SK-N-SH (cell line): ENCODE data around the gene LRRC45. TPM values are rescaled to one million over a fixed set of nuclear protein-coding genes. Genes with fewer than 3 reads are reported as not detected.
A peak's percentile ranks its signal among the peaks of the same experiment; 100 is the strongest.
"Not testable (repeated sequence)": the region's sequence is repeated elsewhere in the genome, so short reads cannot be mapped to it uniquely, and the experiment has no call there.

Experiments used
- CTCF ChIA-PET: fragments of 300-600, 350-600 bp; formaldehyde crosslinking; extraction: SDS; loops from one replicate; lab custom pipeline; 2021; lab: Yijun Ruan, JAX
- POLR2A ChIA-PET: fragments of 350-600 bp; sonication (Branson Sonifier 250); formaldehyde crosslinking; extraction: SDS; loops from one replicate; lab custom pipeline; 2020; ENCODE audit warnings: antibody characterized with exemption, inconsistent platforms; lab: Yijun Ruan, JAX
- DNase-seq: peaks from one replicate; pipeline ENCODE4 v3.0.0; 2012
- H2AFZ ChIP-seq: fragments of 200-600 bp; sonication (generic); 2 replicates; pipeline ENCODE4 v1.8.1; 2016; ENCODE audit warnings: antibody characterized with exemption, mild to moderate bottlenecking, low read depth
- H3F3A ChIP-seq: fragments of 200-600 bp; sonication (generic); replicated peaks from 2 replicates; pipeline ENCODE3; 2016; ENCODE audit warnings: antibody characterized with exemption, mild to moderate bottlenecking; ENCODE audit not compliant: insufficient read depth
- H3K27ac ChIP-seq, 2 experiments: fragments of 200-500 bp in 1 of 2; fragments of 200-600 bp in 1 of 2; sonication (Bioruptor generic) in 1 of 2; sonication (generic), shearing (Covaris generic) in 1 of 2; 2 replicates each; pipeline versions ENCODE4 v1.5.1 to v1.6.1; 2014 to 2016; ENCODE audit warnings: low read depth in 2 of 2, inconsistent platforms in 1 of 2, low read length in 1 of 2, mild to moderate bottlenecking in 1 of 2, mixed read lengths in 1 of 2
- H3K27me3 ChIP-seq: fragments of 200-600 bp; sonication (generic), shearing (Covaris generic); 2 replicates; pipeline ENCODE4 v1.6.1; 2016; ENCODE audit warnings: mixed run types; ENCODE audit not compliant: insufficient read depth
- H3K36me3 ChIP-seq, 2 experiments: fragments of 200-500 bp in 1 of 2; fragments of 200-600 bp in 1 of 2; sonication (Bioruptor generic) in 1 of 2; sonication (generic) in 1 of 2; replicated peaks in 1 of 2; 2 replicates each; pipeline versions ENCODE3 to v1.5.1; 2014 to 2016; ENCODE audit warnings: low read length in 1 of 2, mild to moderate bottlenecking in 1 of 2; ENCODE audit not compliant: insufficient read depth in 2 of 2, control insufficient read depth in 1 of 2
- H3K4me1 ChIP-seq, 2 experiments: fragments of 200-500 bp in 1 of 2; fragments of 200-600 bp in 1 of 2; sonication (Bioruptor generic) in 1 of 2; sonication (generic), shearing (Covaris generic) in 1 of 2; 2 replicates each; pipeline versions ENCODE4 v1.5.1 to v1.6.1; 2014 to 2016; ENCODE audit warnings: low read depth in 1 of 2, low read length in 1 of 2, mixed run types in 1 of 2; ENCODE audit not compliant: insufficient read depth in 2 of 2, control insufficient read depth in 1 of 2
- H3K4me2 ChIP-seq: fragments of 200-600 bp; sonication (generic), shearing (Covaris generic); 2 replicates; pipeline ENCODE4 v1.6.1; 2017; ENCODE audit warnings: mixed run types
- H3K4me3 ChIP-seq, 2 experiments: fragments of 200-500 bp in 1 of 2; fragments of 200-600 bp in 1 of 2; sonication (Bioruptor generic) in 1 of 2; sonication (generic), shearing (Covaris generic) in 1 of 2; 2 replicates each; pipeline versions ENCODE4 v1.5.1 to v1.8.1; 2014 to 2016; ENCODE audit warnings: low read depth in 2 of 2, inconsistent platforms in 1 of 2, low read length in 1 of 2, mild to moderate bottlenecking in 1 of 2, mixed read lengths in 1 of 2, moderate library complexity in 1 of 2
- H3K79me2 ChIP-seq: fragments of 200-600 bp; sonication (generic); 2 replicates; pipeline ENCODE4 v1.8.1; 2017; ENCODE audit warnings: mild to moderate bottlenecking; ENCODE audit not compliant: insufficient read depth
- H3K9ac ChIP-seq: fragments of 200-600 bp; sonication (generic); 2 replicates; pipeline ENCODE4 v1.6.1; 2017; ENCODE audit warnings: mixed run types
- H3K9me2 ChIP-seq: fragments of 200-600 bp; sonication (generic); 2 replicates; pipeline ENCODE4 v1.6.1; 2017; ENCODE audit warnings: mixed run types
- H3K9me3 ChIP-seq: fragments of 200-600 bp; sonication (generic); 2 replicates; pipeline ENCODE4 v1.6.1; 2017; ENCODE audit warnings: mixed run types, mild to moderate bottlenecking, moderate library complexity
- H4K20me1 ChIP-seq: fragments of 200-600 bp; sonication (generic); 2 replicates; pipeline ENCODE4 v1.6.1; 2017; ENCODE audit warnings: mild to moderate bottlenecking, mixed run types; ENCODE audit not compliant: insufficient read depth
- CHD2 ChIP-seq: fragments of 150-350 bp; IDR thresholded peaks from 2 replicates; pipeline ENCODE4 v1.6.1; 2018; ENCODE audit warnings: low read length; ENCODE audit not compliant: partially characterized antibody
- EP300 ChIP-seq, 2 experiments: IDR thresholded peaks; 2 replicates each; pipeline versions ENCODE4 v1.4.0 to v1.6.1; 2012; ENCODE audit warnings: borderline replicate concordance in 1 of 2, low read depth in 1 of 2, low read length in 1 of 2
- JUND ChIP-seq: IDR thresholded peaks from 2 replicates; pipeline ENCODE4 v1.4.0; 2012
- MXI1 ChIP-seq: IDR thresholded peaks from 2 replicates; pipeline ENCODE4 v1.6.1; 2012; ENCODE audit warnings: mild to moderate bottlenecking, low read depth, low read length, improper control_type of control experiment
- NRF1 ChIP-seq: IDR thresholded peaks from 2 replicates; pipeline ENCODE4 v1.6.1; 2012; ENCODE audit warnings: low read depth, mild to moderate bottlenecking, low read length
- RAD21 ChIP-seq: IDR thresholded peaks from 2 replicates; pipeline ENCODE4 v1.6.1; 2012; ENCODE audit warnings: mild to moderate bottlenecking, low read length
- RCOR1 ChIP-seq: fragments of 150-350 bp; IDR thresholded peaks from 2 replicates; pipeline ENCODE4 v1.6.1; 2017; ENCODE audit warnings: antibody characterized with exemption, low read length
- TAF1 ChIP-seq: IDR thresholded peaks from 2 replicates; pipeline ENCODE4 v1.6.1; 2012; ENCODE audit warnings: low read depth, mild to moderate bottlenecking, low read length, moderate library complexity, borderline replicate concordance
- TEAD4 ChIP-seq: IDR thresholded peaks from 2 replicates; pipeline ENCODE4 v1.4.0; 2012; ENCODE audit warnings: mild to moderate bottlenecking, borderline replicate concordance; ENCODE audit not compliant: insufficient read depth
- YY1 ChIP-seq: IDR thresholded peaks from 2 replicates; pipeline ENCODE4 v1.4.0; 2012; ENCODE audit warnings: low read depth, mild to moderate bottlenecking
- WGBS: methylation state at CpG from one replicate; pipeline ENCODE4 v1.1.6; 2017; ENCODE audit warnings: low lambda C conversion rate; 5-methylcytosine and 5-hydroxymethylcytosine counted together
- polyA plus RNA-seq, 3 experiments: library from polyadenylated mRNA; depleted of rRNA; stranded (reverse); fragments of >200 nt; gene quantifications; 2 replicates each; pipeline ENCODE4 v1.2.3, GENCODE V29; 2012
- TF ChIP-seq, protein P1 (sequence below): fragments of 200-600 bp; sonication (generic); IDR thresholded peaks from 2 replicates; pipeline ENCODE4 v1.6.1; 2017; ENCODE audit warnings: antibody characterized with exemption, mild to moderate bottlenecking, moderate library complexity
- TF ChIP-seq, protein P2 (sequence below): IDR thresholded peaks from 2 replicates; pipeline ENCODE4 v1.4.0; 2012; ENCODE audit warnings: low read depth

Gene LRRC45
- polyA plus RNA-seq, 1 of the 3 experiments (the other 2 are of a cell fraction) = 31.5 TPM

DNA sequence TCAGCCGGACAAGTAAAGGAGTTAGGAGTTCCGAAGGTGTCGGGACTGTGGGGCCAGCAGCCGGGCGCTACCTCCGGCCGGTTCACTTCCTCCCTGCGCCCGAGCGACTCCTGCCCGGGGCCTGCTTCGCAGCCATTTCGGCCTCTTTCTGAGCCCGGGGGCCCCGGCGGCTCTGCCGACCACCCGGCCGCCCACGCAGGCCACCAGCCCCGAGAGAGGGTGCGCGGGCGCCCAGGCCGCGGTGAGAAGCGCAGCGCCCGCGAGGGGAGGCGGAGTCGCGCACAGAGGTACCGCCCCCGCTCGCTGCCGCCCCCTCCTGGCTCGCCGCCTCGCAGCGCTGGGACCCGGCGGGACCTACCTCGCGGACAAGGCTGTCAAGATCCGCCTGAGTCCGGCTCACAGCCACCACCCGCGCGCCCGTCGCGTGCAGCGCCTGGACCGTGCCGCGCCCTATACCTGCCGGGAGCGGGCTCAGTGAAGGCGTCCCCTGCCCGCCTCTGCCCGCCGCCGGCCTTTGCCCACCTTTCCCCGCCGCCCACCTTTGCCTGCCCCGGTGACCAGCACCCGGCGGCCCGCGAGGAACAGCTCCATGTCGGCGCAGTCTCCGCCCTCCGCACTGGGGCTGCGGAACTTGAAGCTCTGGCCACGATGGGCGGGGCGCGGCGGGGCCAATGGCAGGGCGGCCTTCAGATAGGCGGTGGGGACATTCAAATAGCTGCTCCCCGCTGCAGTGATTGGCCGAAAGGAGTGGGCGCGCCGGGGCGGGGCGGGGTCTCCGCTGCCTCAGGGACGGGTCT, 14.2 kb downstream of the LRRC45 start, which contains the start of gene DCXR (continued):
- TF ChIP-seq EP300 (IDR thresholded peaks at IDR 0.05; ENCODE audit: borderline replicate concordance in 1 of 2, low read depth in 1 of 2, low read length in 1 of 2) (no peak), YY1 (peak; percentile 65; the same call in 1 of the 2 replicates), NRF1 (peak; percentile 72), RAD21 (peak; percentile 44), CHD2 (peak; percentile 21), MXI1 (peak; percentile 96)
- TF ChIP-seq, protein P1, sequence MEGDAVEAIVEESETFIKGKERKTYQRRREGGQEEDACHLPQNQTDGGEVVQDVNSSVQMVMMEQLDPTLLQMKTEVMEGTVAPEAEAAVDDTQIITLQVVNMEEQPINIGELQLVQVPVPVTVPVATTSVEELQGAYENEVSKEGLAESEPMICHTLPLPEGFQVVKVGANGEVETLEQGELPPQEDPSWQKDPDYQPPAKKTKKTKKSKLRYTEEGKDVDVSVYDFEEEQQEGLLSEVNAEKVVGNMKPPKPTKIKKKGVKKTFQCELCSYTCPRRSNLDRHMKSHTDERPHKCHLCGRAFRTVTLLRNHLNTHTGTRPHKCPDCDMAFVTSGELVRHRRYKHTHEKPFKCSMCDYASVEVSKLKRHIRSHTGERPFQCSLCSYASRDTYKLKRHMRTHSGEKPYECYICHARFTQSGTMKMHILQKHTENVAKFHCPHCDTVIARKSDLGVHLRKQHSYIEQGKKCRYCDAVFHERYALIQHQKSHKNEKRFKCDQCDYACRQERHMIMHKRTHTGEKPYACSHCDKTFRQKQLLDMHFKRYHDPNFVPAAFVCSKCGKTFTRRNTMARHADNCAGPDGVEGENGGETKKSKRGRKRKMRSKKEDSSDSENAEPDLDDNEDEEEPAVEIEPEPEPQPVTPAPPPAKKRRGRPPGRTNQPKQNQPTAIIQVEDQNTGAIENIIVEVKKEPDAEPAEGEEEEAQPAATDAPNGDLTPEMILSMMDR = peak; percentile 84

DNA sequence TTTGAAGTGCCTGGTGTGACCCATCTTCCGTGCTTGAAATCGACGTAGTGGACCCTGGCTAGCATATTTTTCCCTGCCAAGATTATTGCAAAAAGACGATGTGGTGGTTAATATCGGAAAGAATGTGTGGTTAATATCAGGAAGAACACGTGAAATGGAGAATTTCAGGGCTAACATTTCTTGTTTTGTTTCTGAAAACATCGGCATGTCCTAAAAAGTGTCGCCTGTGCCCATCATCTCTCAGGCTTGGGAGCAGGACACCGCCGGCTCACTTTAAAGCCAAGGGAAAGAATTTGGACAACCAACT, 14.7 kb downstream of the LRRC45 start:
- Histone ChIP-seq H3K9me3 (no peaks in the 10 kb centered on the region), H3K4me3 (peak overlapping the region; percentile 72 to 87), H3K4me1 (peaks cover 7 to 21% of the 10 kb centered on the region in 2 experiments), H3K4me2 (peak overlapping the region; percentile 99), H2AFZ (peak overlapping the region; percentile 67; the same call in 1 of the 2 replicates), H3K27ac (peak overlapping the region; percentile 56 to 74; a peak in 3 of 4 replicates), H3K79me2 (no peaks in the 10 kb centered on the region), H3K27me3 (no peaks in the 10 kb centered on the region), H3F3A (peaks cover 14% of the 10 kb centered on the region), H3K36me3 (peaks cover 3 to 8% of the 10 kb centered on the region in 2 experiments), H3K9ac (no peak overlapping the region), H3K9me2 (no peaks in the 10 kb centered on the region), H4K20me1 (no peaks in the 10 kb centered on the region)
- WGBS = 12% methylated on average over 10 of the region's 10 CpGs
- ChIA-PET CTCF (interaction anchor here (0.6 to 35.7 kb wide), 36 partner anchors 8 to 226 kb away, joined by 3 to 1216 read pairs (median 4); partner anchors contain the start of genes CENPX, DUS1L, GPS1 and LRRC45), POLR2A (interaction anchor here (0.5 to 1.4 kb wide), 13 partner anchors 9 to 155 kb away, joined by 3 to 13 read pairs (median 5); partner anchors contain the start of genes CENPX, DUS1L, FASN and LRRC45)
- no peak for DNase-seq
- TF ChIP-seq, protein P2, sequence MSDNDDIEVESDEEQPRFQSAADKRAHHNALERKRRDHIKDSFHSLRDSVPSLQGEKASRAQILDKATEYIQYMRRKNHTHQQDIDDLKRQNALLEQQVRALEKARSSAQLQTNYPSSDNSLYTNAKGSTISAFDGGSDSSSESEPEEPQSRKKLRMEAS = no peak
- TF ChIP-seq TAF1 (0 out of 2 replicates have a peak, but pooled peaks have one; percentile 4), JUND (no peak), TEAD4 (no peak), RCOR1 (peak; percentile 26; the same call in 1 of the 2 replicates)
- TF ChIP-seq, protein P1 = no peak

DNA sequence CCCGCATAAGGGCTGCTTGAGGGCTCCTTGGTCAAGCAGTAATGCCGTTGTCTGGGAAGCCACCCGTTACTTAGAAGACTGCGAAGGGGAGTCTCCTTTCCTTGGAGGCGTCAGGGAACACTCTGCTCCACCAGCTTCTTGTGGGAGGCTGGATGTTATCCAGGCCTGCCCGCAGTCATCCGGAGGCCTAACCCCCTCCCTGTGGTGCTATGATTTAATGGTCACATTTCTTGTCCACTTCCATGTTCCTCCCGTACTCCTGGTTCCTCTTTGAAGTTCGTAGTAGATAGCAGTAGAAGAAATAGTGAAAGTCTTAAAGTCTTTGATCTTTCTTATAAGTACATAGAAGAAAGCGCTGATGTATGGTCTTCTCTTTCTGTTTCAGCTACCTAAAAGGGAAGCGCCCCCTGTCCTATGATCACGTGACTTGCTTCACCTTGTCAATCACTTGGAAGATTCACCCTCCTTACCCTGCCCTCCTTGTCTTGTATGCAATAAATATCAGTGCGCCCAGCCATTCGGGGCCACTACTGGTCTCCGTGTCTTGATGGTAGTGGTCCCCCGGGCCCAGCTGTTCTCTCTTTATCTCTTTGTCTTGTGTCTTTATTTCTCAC, 15.8 kb downstream of the LRRC45 start:
- H3K79me2 ChIP-seq, POLR2A ChIA-PET, H3K36me3 ChIP-seq, H4K20me1 ChIP-seq, H3K9ac ChIP-seq, H3K27ac ChIP-seq, H3K27me3 ChIP-seq, H3K9me3 ChIP-seq, H2AFZ ChIP-seq, DNase-seq, H3K4me2 ChIP-seq, H3K9me2 ChIP-seq, H3K4me3 ChIP-seq: not testable (repeated sequence)
- H3K4me1 ChIP-seq = peaks cover 7 to 19% of the 10 kb centered on the region in 2 experiments
- H3F3A ChIP-seq = peaks cover 14% of the 10 kb centered on the region
- 91% methylated on average over 16 of the region's 16 CpGs for WGBS
- CTCF ChIA-PET = interaction anchor here (1.2 to 35.7 kb wide), 5 partner anchors 9 to 165 kb away, joined by 3 to 1216 read pairs (median 27); partner anchors contain the start of genes CENPX, LRRC45, NOTUM and RAC3
